Measurements from ENCODE around the gene ACSS3.
"Not testable (repeated sequence)": the region's sequence is repeated elsewhere in the genome, so short reads cannot be mapped to it uniquely, and the experiment has no call there.

Gene ACSS3

GRCh38 chr12:81105687-81106086, 27.8 kb downstream of the ACSS3 start:
- TF ChIP-seq POLR2AphosphoS5 (IDR thresholded peaks at IDR 0.05; ENCODE audit: low read depth, low read length) = no peak
- TF ChIP-seq POLR2A (IDR thresholded peaks at IDR 0.05; ENCODE audit: low read depth, low read length) = no peak
- no peak for TF ChIP-seq TAF1 (IDR thresholded peaks at IDR 0.05; ENCODE audit: borderline replicate concordance, low read depth, low read length)

GRCh38 chr12:81114226-81114625, 36.3 kb downstream of the ACSS3 start:
- FAIRE-seq = no peak
- TF ChIP-seq TAF1 (IDR thresholded peaks at IDR 0.05; ENCODE audit: borderline replicate concordance, low read depth, low read length) = no peak
- DNase-seq (ENCODE audit: insufficient read length) = no peak

More at GRCh38 chr12:81105687-81106086, 27.8 kb downstream of the ACSS3 start:
- DNase-seq (ENCODE audit: insufficient read length) = no peak
- FAIRE-seq = no peak

GRCh38 chr12:81119069-81119468, 41.2 kb downstream of the ACSS3 start:
- FAIRE-seq; DNase-seq (ENCODE audit: insufficient read length): not testable (repeated sequence)

GRCh38 chr12:81120961-81121360, 43.1 kb downstream of the ACSS3 start:
- TF ChIP-seq POLR2A (IDR thresholded peaks at IDR 0.05; ENCODE audit: low read depth, low read length) (no peak), TAF1 (IDR thresholded peaks at IDR 0.05; ENCODE audit: borderline replicate concordance, low read depth, low read length) (no peak), POLR2AphosphoS5 (IDR thresholded peaks at IDR 0.05; ENCODE audit: low read depth, low read length) (no peak)
- FAIRE-seq (no peak), DNase-seq (ENCODE audit: insufficient read length) (no peak)

- no peak for TF ChIP-seq POLR2A (IDR thresholded peaks at IDR 0.05; ENCODE audit: low read depth, low read length)
- TF ChIP-seq POLR2AphosphoS5 (IDR thresholded peaks at IDR 0.05; ENCODE audit: low read depth, low read length) = no peak
- no peak for TF ChIP-seq TAF1 (IDR thresholded peaks at IDR 0.05; ENCODE audit: borderline replicate concordance, low read depth, low read length)
- DNase-seq (ENCODE audit: insufficient read length) (no peak), FAIRE-seq (no peak)
Observed at GRCh38 chr12:81123611-81124010, 45.7 kb downstream of the ACSS3 start.

- FAIRE-seq (no peak), DNase-seq (ENCODE audit: insufficient read length) (no peak)
- TF ChIP-seq TAF1 (IDR thresholded peaks at IDR 0.05; ENCODE audit: borderline replicate concordance, low read depth, low read length) (no peak), POLR2AphosphoS5 (IDR thresholded peaks at IDR 0.05; ENCODE audit: low read depth, low read length) (no peak), POLR2A (IDR thresholded peaks at IDR 0.05; ENCODE audit: low read depth, low read length) (no peak)
Observed at GRCh38 chr12:81125691-81126090, 47.8 kb downstream of the ACSS3 start.

GRCh38 chr12:81128930-81129554, 51.2 kb downstream of the ACSS3 start:
- no peak for DNase-seq (ENCODE audit: insufficient read length)
- TF ChIP-seq TAF1 (IDR thresholded peaks at IDR 0.05; ENCODE audit: borderline replicate concordance, low read depth, low read length) (no peak), POLR2A (IDR thresholded peaks at IDR 0.05; ENCODE audit: low read depth, low read length) (no peak), POLR2AphosphoS5 (IDR thresholded peaks at IDR 0.05; ENCODE audit: low read depth, low read length) (no peak)

GRCh38 chr12:81136519-81136918, 58.6 kb downstream of the ACSS3 start:
- DNase-seq (ENCODE audit: insufficient read length) (no peak), FAIRE-seq (no peak)
- TF ChIP-seq POLR2A (IDR thresholded peaks at IDR 0.05; ENCODE audit: low read depth, low read length) (no peak), TAF1 (IDR thresholded peaks at IDR 0.05; ENCODE audit: borderline replicate concordance, low read depth, low read length) (no peak), POLR2AphosphoS5 (IDR thresholded peaks at IDR 0.05; ENCODE audit: low read depth, low read length) (no peak)

More at GRCh38 chr12:81128930-81129554, 51.2 kb downstream of the ACSS3 start:
- peak; percentile 69 for FAIRE-seq

- FAIRE-seq = no peak
- no peak for DNase-seq (ENCODE audit: insufficient read length)
- TF ChIP-seq POLR2A (IDR thresholded peaks at IDR 0.05; ENCODE audit: low read depth, low read length) (no peak), TAF1 (IDR thresholded peaks at IDR 0.05; ENCODE audit: borderline replicate concordance, low read depth, low read length) (no peak), POLR2AphosphoS5 (IDR thresholded peaks at IDR 0.05; ENCODE audit: low read depth, low read length) (no peak)
Observed at GRCh38 chr12:81137801-81138200, 59.9 kb downstream of the ACSS3 start.

- TF ChIP-seq TAF1 (IDR thresholded peaks at IDR 0.05; ENCODE audit: borderline replicate concordance, low read depth, low read length) (no peak), POLR2AphosphoS5 (IDR thresholded peaks at IDR 0.05; ENCODE audit: low read depth, low read length) (no peak), POLR2A (IDR thresholded peaks at IDR 0.05; ENCODE audit: low read depth, low read length) (no peak)
- FAIRE-seq (no peak), DNase-seq (ENCODE audit: insufficient read length) (no peak)
Observed at GRCh38 chr12:81141217-81141616, 63.3 kb downstream of the ACSS3 start.

- TF ChIP-seq POLR2A (IDR thresholded peaks at IDR 0.05; ENCODE audit: low read depth, low read length) (no peak), POLR2AphosphoS5 (IDR thresholded peaks at IDR 0.05; ENCODE audit: low read depth, low read length) (no peak), TAF1 (IDR thresholded peaks at IDR 0.05; ENCODE audit: borderline replicate concordance, low read depth, low read length) (no peak)
- DNase-seq (ENCODE audit: insufficient read length) = no peak
- FAIRE-seq = no peak
Observed at GRCh38 chr12:81143057-81143456, 65.2 kb downstream of the ACSS3 start.

GRCh38 chr12:81146228-81147225, 68.6 kb downstream of the ACSS3 start:
- FAIRE-seq (no peak), DNase-seq (ENCODE audit: insufficient read length) (no peak)
- TF ChIP-seq POLR2A (IDR thresholded peaks at IDR 0.05; ENCODE audit: low read depth, low read length) (no peak), POLR2AphosphoS5 (IDR thresholded peaks at IDR 0.05; ENCODE audit: low read depth, low read length) (no peak), TAF1 (IDR thresholded peaks at IDR 0.05; ENCODE audit: borderline replicate concordance, low read depth, low read length) (no peak)
